Myometrial cell (primary cell): Measurements from ENCODE around the gene GAMT. TPM values are rescaled to one million over a fixed set of nuclear protein-coding genes. Genes with fewer than 3 reads are reported as not detected.

Experiments used
- total RNA-seq: library from RNA; depleted of rRNA; stranded (reverse); fragments of >200 nt; gene quantifications from 2 replicates; pipeline ENCODE4 v1.2.3, GENCODE V29; 2015

Gene GAMT
- total RNA-seq = 30.0 and 34.0 TPM in 2 replicates

DNA sequence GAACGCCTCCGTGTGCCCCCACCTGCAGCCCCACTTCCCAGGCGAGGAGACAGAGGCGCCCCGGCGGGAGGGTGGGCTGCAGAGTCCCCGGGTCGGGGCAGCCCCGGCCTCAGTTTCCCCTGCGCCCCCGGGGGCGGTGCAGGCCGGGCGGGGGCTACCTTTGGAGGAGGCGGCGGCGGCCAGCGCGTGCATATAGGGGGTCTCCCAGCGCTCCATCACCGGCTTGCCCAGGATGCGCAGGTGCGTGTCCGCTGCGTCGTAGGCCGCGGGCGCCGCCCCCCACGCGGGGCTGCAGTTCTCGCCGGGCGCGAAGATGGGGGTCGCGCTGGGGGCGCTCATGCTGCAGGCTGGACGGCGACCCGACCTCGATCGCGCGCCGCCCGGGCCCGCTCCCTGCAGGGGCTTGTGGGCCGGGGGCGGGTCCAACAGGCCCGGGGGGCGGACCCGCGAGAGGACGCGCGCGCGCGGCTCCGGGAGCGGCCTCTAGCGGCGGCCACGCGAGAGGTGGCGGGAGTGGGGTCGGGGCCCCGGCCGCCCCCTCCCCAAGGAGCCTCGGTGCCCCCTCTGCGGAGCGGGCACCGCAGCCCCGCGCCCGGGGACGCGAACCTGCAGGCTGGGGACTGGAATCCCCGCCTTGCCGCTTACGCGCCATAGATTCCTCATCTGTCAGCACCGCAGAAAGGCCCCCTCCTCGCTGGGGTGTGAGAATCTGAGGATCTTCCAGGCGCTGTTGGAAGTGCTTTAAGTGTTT is at the start of gene GAMT:
TSS of gene GAMT (minus strand) at position 405 of the 751 bp plus-strand sequence. CDS start at position 339, 66 bp downstream.

DNA sequence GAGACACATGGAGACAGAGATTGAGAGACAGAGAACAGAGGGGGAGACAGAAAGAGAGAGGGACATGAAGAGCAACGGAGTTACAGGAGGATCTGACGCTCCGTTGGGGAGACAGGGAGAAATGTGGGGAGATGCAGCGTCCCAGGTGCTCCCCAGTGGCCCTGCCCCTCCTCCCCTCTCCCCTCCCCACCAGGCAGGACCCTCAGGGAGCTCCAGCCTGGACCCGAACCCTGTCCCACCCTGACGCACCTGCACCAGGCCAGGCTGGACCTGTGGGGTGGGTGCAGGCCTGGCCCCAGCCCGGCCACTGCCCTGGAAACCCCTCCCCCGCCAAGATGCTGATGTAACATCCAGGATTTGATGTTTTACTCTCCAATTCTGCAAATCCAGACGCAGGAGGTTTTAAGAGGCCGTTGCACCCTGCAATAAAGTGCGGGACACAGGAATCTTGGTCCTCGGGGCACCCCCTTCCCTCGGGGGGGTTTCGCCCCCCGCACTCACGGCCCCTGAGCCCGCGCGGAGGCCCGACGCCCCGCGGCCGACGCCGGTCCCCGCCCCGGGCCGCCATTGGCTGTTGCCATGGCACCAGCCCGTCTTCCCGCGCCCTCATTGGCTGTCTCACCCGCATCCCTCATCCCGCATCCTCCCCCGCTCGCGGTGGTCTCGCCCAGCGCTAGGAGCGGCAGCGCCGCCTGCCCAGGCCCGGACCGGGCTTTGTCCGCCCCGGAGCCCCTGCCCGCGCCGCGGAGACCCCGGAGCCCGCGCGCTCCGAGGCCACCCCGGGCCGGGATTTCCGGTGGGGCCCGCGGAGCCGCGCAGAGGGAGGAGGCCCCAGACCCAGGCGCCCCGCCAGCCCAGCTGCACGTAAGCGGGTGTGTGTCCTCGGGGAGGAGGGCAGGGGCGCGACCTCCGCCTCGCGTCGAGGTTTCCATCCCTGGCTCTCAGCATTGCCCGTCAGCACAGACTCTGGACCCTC is 48.4 kb upstream of the GAMT start, which contains the start of gene APC2:
TSS of gene APC2 (plus strand) at position 655 of the 976 bp plus-strand sequence. CDS start 2,881 bp downstream, outside the sequence.

GRCh38 chr19:1438035-1438932 is 36.9 kb upstream of the GAMT start, which contains the start of gene RPS15:
Gene RPS15, plus strand, starts transcription at chr19:1438396. Its CDS starts 30 bp downstream, at chr19:1438426.

DNA sequence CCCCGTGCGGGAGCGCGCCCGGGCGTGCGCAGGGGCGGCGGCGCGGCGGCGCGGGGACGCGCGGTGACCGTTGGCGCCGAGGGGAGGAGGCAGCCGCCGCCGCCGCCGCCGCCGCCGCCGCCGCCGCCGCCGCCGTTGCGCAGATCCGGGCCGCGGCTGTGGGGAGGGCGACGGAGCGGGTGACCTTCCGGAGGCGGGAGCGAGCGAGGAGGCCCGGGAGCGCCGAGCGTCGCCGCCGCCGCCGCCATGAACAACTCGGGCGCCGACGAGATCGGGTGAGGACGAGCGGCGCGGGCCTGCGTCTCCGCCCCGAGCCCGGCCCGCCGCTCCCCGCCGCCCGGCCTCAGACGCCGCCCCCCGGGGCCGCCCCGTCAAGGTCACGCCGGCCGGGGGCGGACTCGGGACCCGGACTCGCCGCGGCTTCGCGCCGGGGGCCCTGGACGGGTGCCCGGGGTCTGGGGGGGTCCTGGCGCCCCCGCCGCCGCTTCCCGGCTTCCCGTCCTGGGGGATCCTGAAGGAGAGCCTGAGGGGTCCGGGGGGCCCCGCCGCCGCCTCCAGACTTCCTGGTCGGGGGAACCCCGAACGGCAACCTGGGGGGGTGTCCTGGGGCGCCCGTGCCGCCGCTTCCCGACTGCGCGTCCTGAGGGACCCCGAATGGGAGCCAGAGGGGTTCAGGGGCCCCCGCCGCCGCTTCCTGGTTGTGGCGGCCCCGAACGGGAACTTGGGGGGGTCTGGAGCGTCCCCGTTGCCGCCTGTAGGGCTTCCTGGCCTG is 6.4 kb upstream of the GAMT start, which contains the start of gene DAZAP1:
TSS of gene DAZAP1 (plus strand) at position 59 of the 772 bp plus-strand sequence. CDS start at position 247, 188 bp downstream.

GRCh38 chr19:1383312-1384084 is 17.8 kb downstream of the GAMT start, which contains the start of gene NDUFS7:
Gene NDUFS7, plus strand, starts transcription at chr19:1383907. Its CDS starts 20 bp downstream, at chr19:1383927.

Other genes starting within 250 kb of the GAMT start
- 34.9 and 36.0 TPM in 2 replicates for gene SBNO2, start 227.3 kb downstream of the GAMT start, total RNA-seq
- 75.2 and 81.2 TPM in 2 replicates for gene STK11, start 195.8 kb downstream of the GAMT start, total RNA-seq
- gene CBARP, start 163.5 kb downstream of the GAMT start, total RNA-seq = 3.0 and 7.2 TPM in 2 replicates
- gene ATP5F1D, start 159.8 kb downstream of the GAMT start, total RNA-seq = 63.1 and 89.1 TPM in 2 replicates
- gene MIDN, start 153.0 kb downstream of the GAMT start, total RNA-seq = 6.2 and 9.5 TPM in 2 replicates
- gene CIRBP, start 132.2 kb downstream of the GAMT start, total RNA-seq = 242 and 292 TPM in 2 replicates
- gene FAM174C, start 126.0 kb downstream of the GAMT start, total RNA-seq = 37.2 and 77.3 TPM in 2 replicates
- not detected in 2 replicates for gene EFNA2, start 115.7 kb downstream of the GAMT start, total RNA-seq
- gene NDUFS7, start 17.6 kb downstream of the GAMT start, total RNA-seq = 171 and 174 TPM in 2 replicates
- gene DAZAP1, start 6.0 kb upstream of the GAMT start, total RNA-seq = 96.9 and 103 TPM in 2 replicates
- gene RPS15, start 36.9 kb upstream of the GAMT start, total RNA-seq = 2,537 and 3,021 TPM in 2 replicates
- not detected in 2 replicates for gene APC2, start 48.6 kb upstream of the GAMT start, total RNA-seq
- 36.0 and 47.6 TPM in 2 replicates for gene C19orf25, start 77.7 kb upstream of the GAMT start, total RNA-seq
- gene PCSK4, start 88.8 kb upstream of the GAMT start, total RNA-seq = 0.58 and 1.6 TPM in 2 replicates
- 4.0 and 8.2 TPM in 2 replicates for gene REEP6, start 89.6 kb upstream of the GAMT start, total RNA-seq
- gene ADAMTSL5, start 111.5 kb upstream of the GAMT start, total RNA-seq = 3.5 and 12.6 TPM in 2 replicates
- gene PLK5, start 122.5 kb upstream of the GAMT start, total RNA-seq = not detected in 2 replicates
- 19.8 and 21.3 TPM in 2 replicates for gene MEX3D, start 166.8 kb upstream of the GAMT start, total RNA-seq
- 94.6 and 133 TPM in 2 replicates for gene MBD3, start 191.3 kb upstream of the GAMT start, total RNA-seq
- gene UQCR11, start 203.9 kb upstream of the GAMT start, total RNA-seq = 69.8 and 75.0 TPM in 2 replicates